PC-9 (cell line): ENCODE data around the gene MGAT2.

Experiments used
- CTCF ChIP-seq: fragments of 200-600 bp; sonication (generic); conservative IDR thresholded peaks from 2 replicates; pipeline ENCODE4 v1.6.1; 2017; ENCODE audit warnings: mixed run types, antibody characterized with exemption, mild to moderate bottlenecking, moderate library complexity
- EZH2 ChIP-seq: fragments of 200-600 bp; sonication (generic); IDR thresholded peaks from 2 replicates; pipeline ENCODE4 v1.8.0; 2017; ENCODE audit warnings: antibody characterized with exemption, low read depth

GRCh38 chr14:49583629-49584028 is 37.0 kb upstream of the MGAT2 start:
- no peak for TF ChIP-seq CTCF
- TF ChIP-seq EZH2 = no peak
